Measurements from ENCODE around the gene E2F8.

The E2F8 gene

DNA sequence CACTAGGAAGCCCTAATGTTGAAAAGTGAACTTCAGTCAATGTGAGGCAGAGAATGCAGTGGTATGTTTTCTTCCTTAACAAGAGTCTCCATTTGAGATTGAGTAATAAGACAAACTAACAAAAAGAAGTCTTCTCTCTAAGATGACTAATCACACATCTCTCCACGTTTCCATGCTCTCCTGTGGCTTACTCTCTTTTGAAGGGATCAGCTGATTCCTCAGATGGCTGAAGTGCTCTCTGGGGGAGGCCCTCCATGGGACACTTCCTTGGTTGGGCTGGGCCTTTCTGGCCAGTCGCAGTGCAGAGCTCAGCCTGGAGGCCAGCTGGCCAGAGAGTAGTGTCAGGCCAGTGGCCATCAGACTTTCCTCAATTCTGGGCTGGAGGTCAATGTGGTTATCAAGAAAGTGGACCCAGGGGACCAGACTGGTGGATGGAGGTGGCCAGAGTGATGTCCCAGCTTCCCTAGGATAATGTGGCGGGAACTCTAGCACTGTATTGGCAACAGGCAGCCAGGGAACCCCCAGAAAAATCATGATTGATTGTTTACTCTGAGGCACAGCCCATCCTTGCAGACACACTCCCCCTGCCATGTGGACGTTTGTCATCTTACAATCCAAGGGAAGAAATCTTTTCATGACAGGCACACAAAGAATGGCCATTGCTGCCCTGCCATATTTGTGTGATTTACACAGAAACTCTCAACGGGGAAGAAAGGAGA, 53.5 kb downstream of the E2F8 start:
- TF ChIP-seq, protein P1, sequence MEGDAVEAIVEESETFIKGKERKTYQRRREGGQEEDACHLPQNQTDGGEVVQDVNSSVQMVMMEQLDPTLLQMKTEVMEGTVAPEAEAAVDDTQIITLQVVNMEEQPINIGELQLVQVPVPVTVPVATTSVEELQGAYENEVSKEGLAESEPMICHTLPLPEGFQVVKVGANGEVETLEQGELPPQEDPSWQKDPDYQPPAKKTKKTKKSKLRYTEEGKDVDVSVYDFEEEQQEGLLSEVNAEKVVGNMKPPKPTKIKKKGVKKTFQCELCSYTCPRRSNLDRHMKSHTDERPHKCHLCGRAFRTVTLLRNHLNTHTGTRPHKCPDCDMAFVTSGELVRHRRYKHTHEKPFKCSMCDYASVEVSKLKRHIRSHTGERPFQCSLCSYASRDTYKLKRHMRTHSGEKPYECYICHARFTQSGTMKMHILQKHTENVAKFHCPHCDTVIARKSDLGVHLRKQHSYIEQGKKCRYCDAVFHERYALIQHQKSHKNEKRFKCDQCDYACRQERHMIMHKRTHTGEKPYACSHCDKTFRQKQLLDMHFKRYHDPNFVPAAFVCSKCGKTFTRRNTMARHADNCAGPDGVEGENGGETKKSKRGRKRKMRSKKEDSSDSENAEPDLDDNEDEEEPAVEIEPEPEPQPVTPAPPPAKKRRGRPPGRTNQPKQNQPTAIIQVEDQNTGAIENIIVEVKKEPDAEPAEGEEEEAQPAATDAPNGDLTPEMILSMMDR (conservative IDR thresholded peaks at IDR 0.05; ENCODE audit: low read depth, low read length) = no peak
- H3K4me3 ChIP-seq (IDR thresholded peaks at IDR 0.05; ENCODE audit: insufficient read depth, low read depth, low read length) = no peak overlapping the region
- no peak overlapping the region for H3K9ac ChIP-seq
- no peaks in the 10 kb centered on the region for H3K36me3 ChIP-seq (ENCODE audit: insufficient read depth)
- no peaks in the 10 kb centered on the region for H4K20me1 ChIP-seq (ENCODE audit: insufficient read depth)
- no peaks in the 10 kb centered on the region for H3K4me1 ChIP-seq (ENCODE audit: low read depth, poor library complexity, severe bottlenecking)
- H2AFZ ChIP-seq (ENCODE audit: low read depth) = no peak overlapping the region
- no peak overlapping the region for H3K4me2 ChIP-seq
- no peaks in the 10 kb centered on the region for H3K79me2 ChIP-seq (ENCODE audit: insufficient read depth, low read depth)
- no peak overlapping the region for H3K27ac ChIP-seq
- no peaks in the 10 kb centered on the region for H3K27me3 ChIP-seq (ENCODE audit: insufficient read depth, low read depth)

DNA sequence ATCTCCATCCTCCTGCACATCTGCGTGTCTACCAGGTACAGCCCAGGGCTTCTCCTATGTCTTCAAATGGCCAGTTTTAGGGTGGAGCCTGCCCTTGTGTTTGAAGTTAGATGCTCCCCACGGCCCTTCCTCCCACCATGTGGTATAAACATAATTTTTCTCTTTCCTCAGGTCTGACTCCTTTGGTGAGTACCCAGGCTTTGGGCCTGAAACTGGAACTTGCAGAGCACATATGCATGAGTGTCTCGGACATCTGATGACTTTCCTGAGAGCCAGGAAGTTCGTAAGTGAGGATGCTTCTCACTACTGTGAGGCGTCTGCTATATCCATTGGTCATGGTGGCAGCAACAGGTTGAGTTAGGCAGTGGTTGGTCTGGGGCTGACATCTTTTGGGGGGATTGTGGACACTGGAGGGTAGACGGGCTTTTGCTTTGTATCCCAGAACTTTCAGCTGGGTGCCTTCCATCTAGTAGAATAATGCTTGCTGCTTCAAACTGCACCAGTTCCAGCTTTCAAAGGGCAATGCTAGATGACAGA, 55.2 kb downstream of the E2F8 start:
- TF ChIP-seq, protein P1 (conservative IDR thresholded peaks at IDR 0.05; ENCODE audit: low read depth, low read length) = no peak
- H3K27me3 ChIP-seq (ENCODE audit: insufficient read depth, low read depth) = no peaks in the 10 kb centered on the region
- no peaks in the 10 kb centered on the region for H3K36me3 ChIP-seq (ENCODE audit: insufficient read depth)
- no peaks in the 10 kb centered on the region for H3K79me2 ChIP-seq (ENCODE audit: insufficient read depth, low read depth)
- no peak overlapping the region for H3K9ac ChIP-seq
- H4K20me1 ChIP-seq (ENCODE audit: insufficient read depth) = no peaks in the 10 kb centered on the region
- H3K4me1 ChIP-seq (ENCODE audit: low read depth, poor library complexity, severe bottlenecking) = no peaks in the 10 kb centered on the region
- H3K4me3 ChIP-seq (IDR thresholded peaks at IDR 0.05; ENCODE audit: insufficient read depth, low read depth, low read length) = no peak overlapping the region
- H3K4me2 ChIP-seq = no peak overlapping the region
- no peak overlapping the region for H2AFZ ChIP-seq (ENCODE audit: low read depth)
- no peak overlapping the region for H3K27ac ChIP-seq

DNA sequence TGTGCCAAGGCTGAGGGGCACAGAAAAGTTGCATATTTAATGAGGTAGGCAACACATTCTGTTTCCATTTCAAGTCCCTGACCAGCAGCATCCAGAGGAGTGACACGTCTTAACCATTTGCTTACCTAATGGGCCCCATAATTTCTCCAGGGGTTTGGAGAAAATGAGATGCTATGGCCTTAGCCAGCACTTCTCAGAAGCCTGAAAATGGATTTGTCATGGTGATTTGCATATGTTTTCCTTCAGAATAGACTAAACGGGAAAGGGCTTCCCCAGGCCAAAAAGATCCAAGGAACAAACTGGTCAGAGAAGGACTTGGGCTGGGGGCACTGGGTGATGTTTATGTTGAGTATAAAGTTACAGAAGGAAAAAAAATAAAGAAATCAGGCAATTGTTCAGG, 55.7 kb downstream of the E2F8 start:
- H3K4me3 ChIP-seq (IDR thresholded peaks at IDR 0.05; ENCODE audit: insufficient read depth, low read depth, low read length) = no peak overlapping the region
- H3K4me2 ChIP-seq = no peak overlapping the region

DNA sequence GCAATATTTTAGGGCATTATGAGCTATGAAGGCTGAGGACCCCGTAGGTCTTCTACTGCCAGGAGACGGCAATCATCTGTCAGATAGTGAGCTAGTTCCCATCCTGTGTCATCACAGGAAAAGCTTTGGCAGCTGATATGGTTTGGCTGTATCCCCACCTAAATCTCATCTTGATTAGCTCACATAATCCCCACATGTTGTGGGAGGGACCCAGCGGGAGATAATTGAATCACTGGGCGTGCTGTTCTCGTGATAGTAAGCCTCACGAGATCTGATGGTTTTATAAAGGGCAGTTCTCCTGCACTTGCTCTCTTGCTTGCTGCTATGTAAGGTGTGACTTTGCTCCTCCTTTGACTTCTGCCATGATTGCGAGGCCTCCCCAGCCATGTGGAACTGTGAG, 57.1 kb downstream of the E2F8 start:
- no peak overlapping the region for H3K4me3 ChIP-seq (IDR thresholded peaks at IDR 0.05; ENCODE audit: insufficient read depth, low read depth, low read length)
- H3K27me3 ChIP-seq (ENCODE audit: insufficient read depth, low read depth) = no peaks in the 10 kb centered on the region
- no peak overlapping the region for H3K4me2 ChIP-seq
- H3K9ac ChIP-seq = no peak overlapping the region
- no peaks in the 10 kb centered on the region for H3K79me2 ChIP-seq (ENCODE audit: insufficient read depth, low read depth)
- TF ChIP-seq, protein P1 (conservative IDR thresholded peaks at IDR 0.05; ENCODE audit: low read depth, low read length) = no peak
- no peaks in the 10 kb centered on the region for H4K20me1 ChIP-seq (ENCODE audit: insufficient read depth)
- H2AFZ ChIP-seq (ENCODE audit: low read depth) = no peak overlapping the region
- H3K4me1 ChIP-seq (ENCODE audit: low read depth, poor library complexity, severe bottlenecking) = no peaks in the 10 kb centered on the region
- no peak overlapping the region for H3K27ac ChIP-seq
- no peaks in the 10 kb centered on the region for H3K36me3 ChIP-seq (ENCODE audit: insufficient read depth)

More for the DNA sequence above, 55.7 kb downstream of the E2F8 start:
- Histone ChIP-seq H3K4me1 (ENCODE audit: low read depth, poor library complexity, severe bottlenecking) (no peaks in the 10 kb centered on the region), H3K27ac (no peak overlapping the region), H3K36me3 (ENCODE audit: insufficient read depth) (no peaks in the 10 kb centered on the region), H3K79me2 (ENCODE audit: insufficient read depth, low read depth) (no peaks in the 10 kb centered on the region), H2AFZ (ENCODE audit: low read depth) (no peak overlapping the region), H3K9ac (no peak overlapping the region), H4K20me1 (ENCODE audit: insufficient read depth) (no peaks in the 10 kb centered on the region), H3K27me3 (ENCODE audit: insufficient read depth, low read depth) (no peaks in the 10 kb centered on the region)
- TF ChIP-seq, protein P1 (conservative IDR thresholded peaks at IDR 0.05; ENCODE audit: low read depth, low read length) = no peak
